ENCODE results near the gene TPO. TPM values are rescaled to one million over a fixed set of nuclear protein-coding genes. Genes with fewer than 3 reads are reported as not detected.
A peak's percentile ranks its signal among the peaks of the same experiment; 100 is the strongest.

The TPO gene
- total RNA-seq, 1 experiment from 2014 or later: not detected

GRCh38 chr2:1459727-1460126 lies 46.5 kb downstream of the TPO start:
- BruUV-seq (replicated peaks): no TSS peak
- ChIA-PET POLR2A (no interaction called here), CTCF (interaction anchor here (1.0 to 1.4 kb wide), 2 partner anchors 9 to 86 kb away, joined by 4 to 5 read pairs; no protein-coding TSS in a partner anchor)
- intact Hi-C loops (cut with micrococcal nuclease): no loop called here
- Mint-ChIP-seq H3K4me3 (ENCODE audit: unreplicated experiment) (no peak overlapping the region), H3K27ac (ENCODE audit: low read depth, unreplicated experiment) (no peak overlapping the region), H3K27me3 (ENCODE audit: insufficient read depth, unreplicated experiment) (peaks cover 5% of the 10 kb centered on the region), H3K36me3 (ENCODE audit: insufficient read depth, unreplicated experiment) (no peaks in the 10 kb centered on the region), H3K4me1 (ENCODE audit: insufficient read depth, unreplicated experiment) (peaks cover 17% of the 10 kb centered on the region), H3K9me3 (ENCODE audit: unreplicated experiment) (no peaks in the 10 kb centered on the region)
- TF ChIP-seq, protein P1, sequence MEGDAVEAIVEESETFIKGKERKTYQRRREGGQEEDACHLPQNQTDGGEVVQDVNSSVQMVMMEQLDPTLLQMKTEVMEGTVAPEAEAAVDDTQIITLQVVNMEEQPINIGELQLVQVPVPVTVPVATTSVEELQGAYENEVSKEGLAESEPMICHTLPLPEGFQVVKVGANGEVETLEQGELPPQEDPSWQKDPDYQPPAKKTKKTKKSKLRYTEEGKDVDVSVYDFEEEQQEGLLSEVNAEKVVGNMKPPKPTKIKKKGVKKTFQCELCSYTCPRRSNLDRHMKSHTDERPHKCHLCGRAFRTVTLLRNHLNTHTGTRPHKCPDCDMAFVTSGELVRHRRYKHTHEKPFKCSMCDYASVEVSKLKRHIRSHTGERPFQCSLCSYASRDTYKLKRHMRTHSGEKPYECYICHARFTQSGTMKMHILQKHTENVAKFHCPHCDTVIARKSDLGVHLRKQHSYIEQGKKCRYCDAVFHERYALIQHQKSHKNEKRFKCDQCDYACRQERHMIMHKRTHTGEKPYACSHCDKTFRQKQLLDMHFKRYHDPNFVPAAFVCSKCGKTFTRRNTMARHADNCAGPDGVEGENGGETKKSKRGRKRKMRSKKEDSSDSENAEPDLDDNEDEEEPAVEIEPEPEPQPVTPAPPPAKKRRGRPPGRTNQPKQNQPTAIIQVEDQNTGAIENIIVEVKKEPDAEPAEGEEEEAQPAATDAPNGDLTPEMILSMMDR (IDR thresholded peaks at IDR 0.05; ENCODE audit: unreplicated experiment): no peak
- peak; percentile 30 for DNase-seq (ENCODE audit: unreplicated experiment)

- no peaks in the 10 kb centered on the region for H3K9me3 Mint-ChIP-seq (ENCODE audit: unreplicated experiment)
- peaks cover 18% of the 10 kb centered on the region for H3K27me3 Mint-ChIP-seq (ENCODE audit: insufficient read depth, unreplicated experiment)
- TF ChIP-seq, protein P1 (IDR thresholded peaks at IDR 0.05; ENCODE audit: unreplicated experiment): no peak
- ChIA-PET CTCF (interaction anchor here (1.0 to 1.4 kb wide), 2 partner anchors 8 to 85 kb away, joined by 4 to 5 read pairs; no protein-coding TSS in a partner anchor), POLR2A (no interaction called here)
- no TSS peak for BruUV-seq (replicated peaks)
- no peak overlapping the region for H3K4me3 Mint-ChIP-seq (ENCODE audit: unreplicated experiment)
- intact Hi-C loops (cut with micrococcal nuclease): no loop called here
- peaks cover 7% of the 10 kb centered on the region for H3K4me1 Mint-ChIP-seq (ENCODE audit: insufficient read depth, unreplicated experiment)
- DNase-seq (ENCODE audit: unreplicated experiment): no peak
- no peak overlapping the region for H3K27ac Mint-ChIP-seq (ENCODE audit: low read depth, unreplicated experiment)
- no peaks in the 10 kb centered on the region for H3K36me3 Mint-ChIP-seq (ENCODE audit: insufficient read depth, unreplicated experiment)
These were observed 47.7 kb downstream of the TPO start for GRCh38 chr2:1460851-1461418.

DNA sequence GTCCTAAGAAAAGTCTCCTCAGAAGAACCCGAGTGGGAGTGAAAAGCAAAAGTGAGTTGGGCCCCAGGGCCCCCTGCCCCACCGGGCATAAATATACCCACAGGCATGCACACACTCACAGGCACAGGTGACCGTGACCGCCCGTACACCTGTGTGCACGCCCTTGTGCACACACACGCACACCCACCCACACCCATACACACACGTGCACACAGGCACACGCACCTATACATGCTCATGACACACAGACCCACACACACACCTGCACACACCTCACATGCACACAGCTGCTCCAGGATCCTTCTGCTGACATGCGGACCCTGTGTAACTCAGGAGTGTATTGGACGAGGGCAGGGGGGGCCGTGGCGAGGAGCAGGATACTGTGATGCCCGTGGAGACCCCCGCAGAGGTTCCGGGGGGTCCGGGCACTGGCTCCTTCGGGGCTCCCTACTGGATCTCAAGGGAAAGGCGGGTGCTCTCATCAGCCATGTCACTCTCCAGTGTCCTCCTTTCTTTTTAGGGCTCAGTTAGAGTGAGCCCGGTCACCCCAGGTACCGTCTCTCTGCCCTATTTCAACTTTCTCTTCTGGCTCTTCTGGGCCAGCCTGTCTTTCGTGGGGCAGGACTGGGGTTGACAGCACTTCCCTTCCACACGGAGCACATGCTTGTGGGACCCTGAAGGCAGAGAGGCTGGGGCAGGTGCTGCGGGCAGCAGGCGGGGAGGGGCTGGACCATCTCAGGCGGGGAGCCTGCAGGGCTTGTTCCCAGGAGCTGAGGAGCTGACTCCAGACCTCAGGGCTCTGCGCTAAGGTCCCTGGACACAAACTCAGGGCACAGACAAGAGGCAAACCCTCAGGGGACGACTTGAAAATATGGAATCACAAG lies 48.5 kb downstream of the TPO start:
- Mint-ChIP-seq H3K4me3 (ENCODE audit: unreplicated experiment) (no peak overlapping the region), H3K36me3 (ENCODE audit: insufficient read depth, unreplicated experiment) (no peaks in the 10 kb centered on the region), H3K9me3 (ENCODE audit: unreplicated experiment) (no peaks in the 10 kb centered on the region), H3K27me3 (ENCODE audit: insufficient read depth, unreplicated experiment) (peaks cover 26% of the 10 kb centered on the region), H3K4me1 (ENCODE audit: insufficient read depth, unreplicated experiment) (peaks cover 5% of the 10 kb centered on the region), H3K27ac (ENCODE audit: low read depth, unreplicated experiment) (no peak overlapping the region)
- TF ChIP-seq, protein P1 (IDR thresholded peaks at IDR 0.05; ENCODE audit: unreplicated experiment): no peak
- POLR2A ChIA-PET: no interaction called here
- no peak for DNase-seq (ENCODE audit: unreplicated experiment)
- no TSS peak for BruUV-seq (replicated peaks)
- CTCF ChIA-PET: interaction anchor here (0.6 kb wide), 1 partner anchor 247 kb away, joined by 3 read pairs; no protein-coding TSS in a partner anchor
- intact Hi-C loops (cut with micrococcal nuclease): no loop called here

- Mint-ChIP-seq H3K4me3 (ENCODE audit: unreplicated experiment) (no peak overlapping the region), H3K4me1 (ENCODE audit: insufficient read depth, unreplicated experiment) (peaks cover 5% of the 10 kb centered on the region), H3K36me3 (ENCODE audit: insufficient read depth, unreplicated experiment) (no peaks in the 10 kb centered on the region), H3K9me3 (ENCODE audit: unreplicated experiment) (no peaks in the 10 kb centered on the region), H3K27me3 (ENCODE audit: insufficient read depth, unreplicated experiment) (peaks cover 36% of the 10 kb centered on the region), H3K27ac (ENCODE audit: low read depth, unreplicated experiment) (no peak overlapping the region)
- DNase-seq (ENCODE audit: unreplicated experiment): no peak
- CTCF ChIA-PET: interaction anchor here (1.0 kb wide), 1 partner anchor 12 kb away, joined by 3 read pairs; no protein-coding TSS in a partner anchor
- POLR2A ChIA-PET: no interaction called here
- no TSS peak for BruUV-seq (replicated peaks)
- intact Hi-C loops (cut with micrococcal nuclease): no loop called here
- TF ChIP-seq, protein P1 (IDR thresholded peaks at IDR 0.05; ENCODE audit: unreplicated experiment): no peak
These were observed 49.7 kb downstream of the TPO start for GRCh38 chr2:1462994-1463393.

Data from MCF 10A (cell line).